GM12872 (cell line): ENCODE measurements around the gene ASB2.

Experiments used
- CTCF ChIP-seq: IDR thresholded peaks from 3 replicates; pipeline ENCODE4 v1.5.1; 2011; ENCODE audit warnings: low read depth, mild to moderate bottlenecking, low read length, moderate library complexity; ENCODE audit not compliant: insufficient read depth

Gene ASB2

GRCh38 chr14:93976477-93977057, at the start of gene ASB2:
ASB2 (minus strand) TSS chr14:93976570; CDS start chr14:93964539, 12,031 bp downstream.
- TF ChIP-seq CTCF = no peak

GRCh38 chr14:94025720-94026119, 49.4 kb upstream of the ASB2 start:
- no peak for TF ChIP-seq CTCF

- no peak for TF ChIP-seq CTCF
Measured at GRCh38 chr14:94024549-94024948, 48.2 kb upstream of the ASB2 start.

- TF ChIP-seq CTCF = no peak
Measured at GRCh38 chr14:94022532-94023411, 46.4 kb upstream of the ASB2 start.

GRCh38 chr14:94021416-94022157, 45.2 kb upstream of the ASB2 start:
- TF ChIP-seq CTCF = no peak

- TF ChIP-seq CTCF = no peak
Measured at GRCh38 chr14:94021001-94021400, 44.6 kb upstream of the ASB2 start.

- no peak for TF ChIP-seq CTCF
Measured at GRCh38 chr14:94020267-94020666, 43.9 kb upstream of the ASB2 start.
